Activated naive CD4-positive, alpha-beta T cell (primary cell): ENCODE measurements around the gene DIAPH1.

Experiments used
- DNase-seq, 4 experiments: peaks; one replicate each; lab custom pipeline; 2025; lab: John Stamatoyannopoulos, UW

DIAPH1 gene

GRCh38 chr5:141639357-141640050, 20.7 kb upstream of the DIAPH1 start:
- no peak for DNase-seq

- no peak for DNase-seq
Measured at GRCh38 chr5:141638771-141639170, 20.0 kb upstream of the DIAPH1 start.

GRCh38 chr5:141637767-141638419, 19.1 kb upstream of the DIAPH1 start:
- DNase-seq: peak in 2 of 4 experiments; percentile 32 to 50

GRCh38 chr5:141637123-141637766, 18.4 kb upstream of the DIAPH1 start:
- DNase-seq: peak in 3 of 4 experiments; percentile 34 to 45 (median 45)

GRCh38 chr5:141636413-141637122, 17.8 kb upstream of the DIAPH1 start, which contains the start of the genes HDAC3 and RELL2:
Gene HDAC3 (minus strand): TSS chr5:141636849. CDS start chr5:141636790, 59 bp downstream.
Gene RELL2 (plus strand): TSS chr5:141636997. CDS start chr5:141638226, 1,229 bp downstream.
- DNase-seq: peak; percentile 83 to 92 (median 90)

- DNase-seq: no peak
Measured at GRCh38 chr5:141636106-141636412, 17.3 kb upstream of the DIAPH1 start.

- no peak for DNase-seq
Measured at GRCh38 chr5:141635646-141636045, 16.8 kb upstream of the DIAPH1 start.

GRCh38 chr5:141634720-141635119, 15.9 kb upstream of the DIAPH1 start:
- no peak for DNase-seq

GRCh38 chr5:141633871-141634561, 15.2 kb upstream of the DIAPH1 start:
- no peak for DNase-seq

GRCh38 chr5:141632650-141633049, 13.8 kb upstream of the DIAPH1 start:
- no peak for DNase-seq

GRCh38 chr5:141630570-141631140, 11.9 kb upstream of the DIAPH1 start:
- no peak for DNase-seq

- no peak for DNase-seq
Measured at GRCh38 chr5:141628175-141628788, 9.5 kb upstream of the DIAPH1 start.

- no peak for DNase-seq
Measured at GRCh38 chr5:141623611-141624010, 4.8 kb upstream of the DIAPH1 start.

GRCh38 chr5:141623186-141623585, 4.4 kb upstream of the DIAPH1 start:
- no peak for DNase-seq

GRCh38 chr5:141618030-141618803, 583 bp downstream of the DIAPH1 start:
- DNase-seq: peak in 2 of 4 experiments; percentile 37 to 39

GRCh38 chr5:141617682-141618029, 1.1 kb downstream of the DIAPH1 start:
- DNase-seq: no peak

GRCh38 chr5:141617128-141617527, 1.7 kb downstream of the DIAPH1 start:
- no peak for DNase-seq

- DNase-seq: no peak
Measured at GRCh38 chr5:141615991-141616720, 2.6 kb downstream of the DIAPH1 start.

GRCh38 chr5:141613344-141613743, 5.5 kb downstream of the DIAPH1 start:
- DNase-seq: no peak

- DNase-seq: no peak
Measured at GRCh38 chr5:141611289-141611688, 7.5 kb downstream of the DIAPH1 start.
